WTC11 (cell line): ENCODE results near the gene CMC1. TPM values are rescaled to one million over a fixed set of nuclear protein-coding genes. Genes with fewer than 3 reads are reported as not detected.

Experiments used
- ATAC-seq: fragments of 200-7000 bp; cut with Tn5 transposase; 2 replicates; pipeline ENCODE4 v1.10.0; 2021; ENCODE audit warnings: mild to moderate bottlenecking, moderate library complexity
- CTCF ChIA-PET: fragments of 300-600 bp; sonication (Branson Sonifier 250); formaldehyde crosslinking; loops from one replicate; lab custom pipeline; 2021; ENCODE audit warnings: antibody characterized with exemption; lab: Charles Lee
- POLR2A ChIA-PET: fragments of 350-600 bp; sonication (Branson Sonifier 250); formaldehyde crosslinking; loops from one replicate; lab custom pipeline; 2021; ENCODE audit warnings: antibody characterized with exemption; lab: Charles Lee
- DNase-seq: peaks from one replicate; pipeline ENCODE4 v3.0.0; 2021; ENCODE audit warnings: low spot score
- H3K27ac Mint-ChIP-seq: 2 replicates; pipeline ENCODE4 v1.8.0; 2021; ENCODE audit warnings: mixed read lengths
- H3K27me3 Mint-ChIP-seq: 2 replicates; pipeline ENCODE4 v1.8.0; 2021; ENCODE audit warnings: low read depth, mild to moderate bottlenecking, moderate library complexity, mixed read lengths
- H3K36me3 Mint-ChIP-seq: 2 replicates; pipeline ENCODE4 v1.8.0; 2021; ENCODE audit warnings: mixed read lengths
- H3K4me1 Mint-ChIP-seq: 2 replicates; pipeline ENCODE4 v1.8.0; 2022; ENCODE audit warnings: mixed read lengths
- H3K4me3 Mint-ChIP-seq: 2 replicates; pipeline ENCODE4 v1.8.0; 2021; ENCODE audit warnings: mild to moderate bottlenecking, moderate library complexity, mixed read lengths
- H3K9me3 Mint-ChIP-seq: 2 replicates; pipeline ENCODE4 v1.8.0; 2021; ENCODE audit warnings: mixed read lengths
- AR ChIP-seq: fragments of 250-450 bp; sonication (Bioruptor Pico); IDR thresholded peaks from 2 replicates; pipeline ENCODE4 v1.9.0; 2021; ENCODE audit warnings: mild to moderate bottlenecking
- ARID4B ChIP-seq: sonication (generic); formaldehyde crosslinking; IDR thresholded peaks from 2 replicates; pipeline ENCODE4 v1.8.0; 2023; ENCODE audit warnings: missing genetic modification reagents, mild to moderate bottlenecking, borderline replicate concordance
- CTCF ChIP-seq: fragments of 200-600 bp; IDR thresholded peaks from 2 replicates; pipeline ENCODE4 v1.8.0; 2022; ENCODE audit warnings: antibody characterized with exemption
- ELF4 ChIP-seq: sonication (generic); formaldehyde crosslinking; IDR thresholded peaks from 2 replicates; pipeline ENCODE4 v1.8.1; 2022; ENCODE audit warnings: low read depth, mild to moderate bottlenecking, moderate library complexity, missing genetic modification reagents
- ESRRA ChIP-seq: sonication (generic); formaldehyde crosslinking; IDR thresholded peaks from 2 replicates; pipeline ENCODE4 v1.8.1; 2022; ENCODE audit warnings: mild to moderate bottlenecking, missing genetic modification reagents, borderline replicate concordance
- FOXJ3 ChIP-seq: sonication (generic); formaldehyde crosslinking; IDR thresholded peaks from 2 replicates; pipeline ENCODE4 v1.9.0; 2021; ENCODE audit warnings: missing genetic modification reagents, mild to moderate bottlenecking, borderline replicate concordance
- FOXP4 ChIP-seq: sonication (generic); formaldehyde crosslinking; IDR thresholded peaks from 2 replicates; pipeline ENCODE4 v1.8.0; 2022; ENCODE audit warnings: mild to moderate bottlenecking, missing genetic modification reagents
- IRF1 ChIP-seq: sonication (generic); formaldehyde crosslinking; IDR thresholded peaks from 2 replicates; pipeline ENCODE4 v1.8.0; 2023; ENCODE audit warnings: missing genetic modification reagents
- JAZF1 ChIP-seq: fragments of 250-450 bp; sonication (Bioruptor Pico); IDR thresholded peaks from 2 replicates; pipeline ENCODE4 v1.9.0; 2021; ENCODE audit warnings: moderate library complexity, mild to moderate bottlenecking, inconsistent platforms
- NFYB ChIP-seq: sonication (generic); formaldehyde crosslinking; conservative IDR thresholded peaks from 2 replicates; pipeline ENCODE4 v1.8.0; 2022; ENCODE audit warnings: low read depth, missing genetic modification reagents
- NR1H2 ChIP-seq: sonication (generic); formaldehyde crosslinking; IDR thresholded peaks from 2 replicates; pipeline ENCODE4 v1.9.0; 2021; ENCODE audit warnings: mild to moderate bottlenecking, moderate library complexity, missing genetic modification reagents
- SP1 ChIP-seq: sonication (generic); formaldehyde crosslinking; conservative IDR thresholded peaks from 2 replicates; pipeline ENCODE4 v1.8.1; 2022; ENCODE audit warnings: missing genetic modification reagents
- TP53 ChIP-seq: sonication (generic); formaldehyde crosslinking; IDR thresholded peaks from 2 replicates; pipeline ENCODE4 v1.8.1; 2023; ENCODE audit warnings: mild to moderate bottlenecking, missing genetic modification reagents
- USF1 ChIP-seq: sonication (generic); formaldehyde crosslinking; IDR thresholded peaks from 2 replicates; pipeline ENCODE4 v1.8.0; 2022; ENCODE audit warnings: mild to moderate bottlenecking, missing genetic modification reagents
- USF2 ChIP-seq: sonication (generic); formaldehyde crosslinking; IDR thresholded peaks from 2 replicates; pipeline ENCODE4 v1.8.1; 2023; ENCODE audit warnings: mild to moderate bottlenecking, missing genetic modification reagents, moderate library complexity
- ZMAT4 ChIP-seq: fragments of 250-450 bp; sonication (Bioruptor Pico); IDR thresholded peaks from 2 replicates; pipeline ENCODE4 v1.9.0; 2021; ENCODE audit warnings: mild to moderate bottlenecking
- ZNF121 ChIP-seq: sonication (generic); formaldehyde crosslinking; IDR thresholded peaks from 2 replicates; pipeline ENCODE4 v1.8.0; 2023; ENCODE audit warnings: missing genetic modification reagents
- ZNF219 ChIP-seq: sonication (generic); formaldehyde crosslinking; IDR thresholded peaks from 2 replicates; pipeline ENCODE4 v1.8.0; 2023; ENCODE audit warnings: missing genetic modification reagents, mild to moderate bottlenecking, borderline replicate concordance
- total RNA-seq: library from RNA; stranded (reverse); gene quantifications from 3 replicates; pipeline ENCODE4 v1.2.3, GENCODE V29; 2021

Gene CMC1
- total RNA-seq, 1 experiment from 2014 or later, result 25.3 TPM

- TF ChIP-seq ZNF219 (no peak), ARID4B (CRISPR knock-in tag) (no peak), ESRRA (CRISPR knock-in tag) (no peak)
These were observed 22.6 kb upstream of the CMC1 start (continued) for GRCh38 chr3:28218917-28219198.

GRCh38 chr3:28224430-28224829 is 17.0 kb upstream of the CMC1 start:
- POLR2A ChIA-PET, result no interaction called here
- peaks cover 8% of the 10 kb centered on the region for H3K9me3 Mint-ChIP-seq
- ATAC-seq, result no peak
- no peak overlapping the region for H3K4me3 Mint-ChIP-seq
- CTCF ChIA-PET, result no interaction called here
- DNase-seq, result no peak
- H3K36me3 Mint-ChIP-seq, result no peaks in the 10 kb centered on the region
- peaks cover 6% of the 10 kb centered on the region for H3K4me1 Mint-ChIP-seq
- TF ChIP-seq ZNF121 (CRISPR knock-in tag) (no peak), FOXP4 (CRISPR knock-in tag) (no peak), SP1 (CRISPR knock-in tag) (no peak), FOXJ3 (no peak), USF1 (CRISPR knock-in tag) (no peak), ELF4 (CRISPR knock-in tag) (no peak), ZMAT4 (CRISPR knock-in tag) (no peak), ZNF219 (no peak)
- H3K27ac Mint-ChIP-seq, result no peak overlapping the region
- H3K27me3 Mint-ChIP-seq, result no peaks in the 10 kb centered on the region

GRCh38 chr3:28226020-28226419 is 15.4 kb upstream of the CMC1 start:
- Mint-ChIP-seq H3K36me3 (no peaks in the 10 kb centered on the region), H3K4me1 (peaks cover 6% of the 10 kb centered on the region), H3K4me3 (no peak overlapping the region), H3K9me3 (no peaks in the 10 kb centered on the region), H3K27ac (no peak overlapping the region), H3K27me3 (no peaks in the 10 kb centered on the region)
- POLR2A ChIA-PET, result interaction anchor here (1.2 kb wide), 1 partner anchor 15 kb away, joined by 3 read pairs; the partner anchor contains the start of gene CMC1
- CTCF ChIA-PET, result no interaction called here
- ATAC-seq, result no peak
- DNase-seq, result no peak
- no peak for TF ChIP-seq IRF1 (CRISPR knock-in tag)
- TF ChIP-seq CTCF, result no peak
- no peak for TF ChIP-seq TP53 (CRISPR knock-in tag)
- no peak for TF ChIP-seq USF2 (CRISPR knock-in tag)
- TF ChIP-seq NR1H2 (CRISPR knock-in tag), result no peak
- no peak for TF ChIP-seq NFYB (CRISPR knock-in tag)
- TF ChIP-seq JAZF1 (CRISPR knock-in tag), result no peak
- TF ChIP-seq FOXP4 (CRISPR knock-in tag), result no peak
- no peak for TF ChIP-seq AR (CRISPR knock-in tag)
